A549 (cell line): ENCODE data around the gene PSAT1. TPM values are rescaled to one million over a fixed set of nuclear protein-coding genes. Genes with fewer than 3 reads are reported as not detected.
A peak's percentile ranks its signal among the peaks of the same experiment; 100 is the strongest.

ENCODE experiments used
- ATAC-seq, 2 experiments: fragments of 200-7000 bp in 1 of 2; fragments of >200 bp in 1 of 2; cut with Nextera tagmentation in 1 of 2; cut with Tn5 transposase in 1 of 2; 3 replicates each; pipeline versions ENCODE4 v1.8.0 to v1.9.1; 2018 to 2020; ENCODE audit warnings: mild to moderate bottlenecking in 1 of 2, moderate library complexity in 1 of 2
- CTCF ChIA-PET: fragments of 300-600 bp; sonication (Branson Sonifier 250); formaldehyde crosslinking; extraction: SDS; loops from one replicate; lab custom pipeline; 2021; ENCODE audit warnings: antibody characterized with exemption, inconsistent platforms; lab: Yijun Ruan, JAX
- POLR2A ChIA-PET: fragments of 350-600 bp; formaldehyde crosslinking; extraction: SDS; loops from one replicate; lab custom pipeline; 2021; ENCODE audit warnings: antibody characterized with exemption, inconsistent platforms; lab: Yijun Ruan, JAX
- DNase-seq, 2 experiments: peaks; one replicate each; pipeline versions ENCODE4 v3.0.0 to v3.0.0-alpha.2; 2011 to 2016; ENCODE audit warnings: low read depth in 1 of 2, low spot score in 1 of 2
- FAIRE-seq: peaks from 2 replicates; lab custom pipeline; 2011; peaks lifted over from hg19 to GRCh38; lab: Jason Lieb, UNC
- H3K27ac ChIP-seq, 2 experiments: fragments of >200 bp; sonication (Bioruptor Twin); formaldehyde crosslinking; 3 replicates each; pipeline ENCODE4 v1.5.1; 2016 to 2017
- H3K4me1 ChIP-seq: fragments of >200 bp; sonication (Bioruptor Twin); formaldehyde crosslinking; 3 replicates; pipeline ENCODE4 v1.6.1; 2016
- H3K4me2 ChIP-seq: fragments of >200 bp; sonication (Bioruptor Twin); formaldehyde crosslinking; 3 replicates; pipeline ENCODE4 v1.6.1; 2016
- H3K4me3 ChIP-seq: fragments of >200 bp; sonication (Bioruptor Twin); formaldehyde crosslinking; 3 replicates; pipeline ENCODE4 v1.5.1; 2016
- H3K9me3 ChIP-seq: fragments of >200 bp; sonication (Bioruptor Twin); formaldehyde crosslinking; 3 replicates; pipeline ENCODE4 v1.6.1; 2016
- CEBPB ChIP-seq, 2 experiments: fragments of >200 bp in 1 of 2; sonication (Bioruptor Twin) in 1 of 2; formaldehyde crosslinking in 1 of 2; IDR thresholded peaks; 2 replicates each; pipeline ENCODE4 v1.6.1; 2012 to 2016
- CHD2 ChIP-seq: fragments of 150-350 bp; IDR thresholded peaks from 2 replicates; pipeline ENCODE4 v1.6.1; 2014; ENCODE audit warnings: low read length; ENCODE audit not compliant: partially characterized antibody
- CHD4 ChIP-seq: fragments of 200-600 bp; sonication (generic); IDR thresholded peaks from 2 replicates; pipeline ENCODE4 v1.6.1; 2016; ENCODE audit warnings: antibody characterized with exemption, mild to moderate bottlenecking, borderline replicate concordance
- EP300 ChIP-seq, 2 experiments: fragments of >200 bp; sonication (Bioruptor Twin); formaldehyde crosslinking; IDR thresholded peaks; 2 replicates in 1 of 2; 3 replicates in 1 of 2; pipeline ENCODE4 v1.6.1; 2016 to 2017
- GATA3 ChIP-seq: IDR thresholded peaks from 2 replicates; pipeline ENCODE4 v1.6.1; 2012; ENCODE audit warnings: borderline replicate concordance
- HDAC2 ChIP-seq: fragments of 200-600 bp; sonication (generic); IDR thresholded peaks from 2 replicates; pipeline ENCODE4 v1.6.1; 2016
- HOXA7 ChIP-seq: fragments of 250-450 bp; sonication (Bioruptor Pico); IDR thresholded peaks from 2 replicates; pipeline ENCODE4 v1.5.0; 2020; ENCODE audit warnings: mild to moderate bottlenecking, moderate library complexity
- JUN ChIP-seq, 2 experiments: fragments of >200 bp; sonication (Bioruptor Twin); formaldehyde crosslinking; IDR thresholded peaks; 2 replicates in 1 of 2; 3 replicates in 1 of 2; pipeline ENCODE4 v1.6.1; 2016 to 2017
- KDM1A ChIP-seq: fragments of 200-600 bp; sonication (generic); IDR thresholded peaks from 2 replicates; pipeline ENCODE4 v1.6.1; 2016; ENCODE audit warnings: low read depth, mild to moderate bottlenecking
- RCOR1 ChIP-seq: fragments of 150-350 bp; IDR thresholded peaks from 2 replicates; pipeline ENCODE4 v1.6.1; 2014; ENCODE audit warnings: antibody characterized with exemption, low read length, low read depth
- ZFP36 ChIP-seq: fragments of 450-650 bp; IDR thresholded peaks from 2 replicates; pipeline ENCODE4 v1.6.1; 2014; ENCODE audit warnings: borderline replicate concordance; ENCODE audit not compliant: partially characterized antibody
- WGBS: methylation state at CpG from one replicate; pipeline ENCODE4 v1.1.6; 2017; ENCODE audit errors: missing lambda C conversion rate; 5-methylcytosine and 5-hydroxymethylcytosine counted together
- polyA plus RNA-seq, 4 experiments: library from polyadenylated mRNA; depleted of rRNA in 3 of 4; stranded (reverse); fragments of >200 nt; fragmentation: RNase III in 1 of 4; extraction: RNeasy Plus Mini Kit Qiagen cat#74134 plus additional on column Dnase treatment in 1 of 4; gene quantifications; 2 replicates in 3 of 4; 3 replicates in 1 of 4; pipeline ENCODE4 v1.2.3, GENCODE V29; 2011 to 2017
- TF ChIP-seq, protein P1 (sequence below): fragments of 250-450 bp; sonication (Bioruptor Pico); IDR thresholded peaks from 2 replicates; pipeline ENCODE4 v1.5.0; 2020; ENCODE audit warnings: low read depth, mild to moderate bottlenecking, moderate library complexity
- TF ChIP-seq, protein P2 (sequence below): IDR thresholded peaks from 2 replicates; pipeline ENCODE4 v1.6.1; 2012; ENCODE audit warnings: low read depth, borderline replicate concordance
- TF ChIP-seq, protein P3 (sequence below): fragments of 450-650 bp; IDR thresholded peaks from 2 replicates; pipeline ENCODE4 v1.6.1; 2014; ENCODE audit warnings: antibody characterized with exemption
- TF ChIP-seq, protein P4 (sequence below): IDR thresholded peaks from 2 replicates; pipeline ENCODE4 v1.6.1; 2012

The PSAT1 gene
- polyA plus RNA-seq, 2 of the 4 experiments (the other 2 are of a cell fraction) = 200 to 529 TPM

DNA sequence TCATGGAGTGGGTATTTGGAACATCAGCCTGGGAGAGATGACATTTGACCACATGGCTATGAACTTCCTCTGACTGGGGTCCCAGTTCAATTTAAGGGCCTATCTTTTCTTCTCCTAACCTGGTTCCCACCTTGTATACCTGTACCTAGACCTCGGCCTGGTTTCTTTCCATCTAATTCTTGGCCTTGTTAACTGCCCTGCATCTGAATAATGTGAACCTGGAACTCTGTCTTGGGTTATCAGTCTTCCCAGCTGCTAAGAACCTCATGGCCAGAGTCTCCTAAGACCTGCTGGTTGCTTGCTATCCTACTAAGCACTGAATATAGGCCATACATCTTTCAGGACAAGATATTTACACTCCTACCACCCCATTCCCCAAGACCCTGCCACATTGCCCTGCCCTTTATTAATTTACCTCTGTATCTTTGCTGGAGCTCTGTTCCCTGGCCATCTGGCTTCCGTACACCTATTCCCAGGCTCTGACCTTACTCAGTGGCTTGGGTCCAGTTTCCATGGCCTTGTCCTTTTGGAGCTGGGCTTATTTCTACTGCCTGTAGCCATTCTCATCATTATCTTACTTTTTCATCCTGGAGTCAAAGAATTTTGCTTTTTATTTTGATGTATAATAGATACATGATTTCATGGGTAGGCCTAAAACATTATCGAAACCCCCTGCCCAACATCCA is 6.6 kb downstream of the PSAT1 start:
- H3K9me3 ChIP-seq = no peaks in the 10 kb centered on the region
- no peak for ATAC-seq
- FAIRE-seq = no peak
- ChIA-PET POLR2A (no interaction called here), CTCF (interaction anchor here (0.6 to 1.5 kb wide), 3 partner anchors 12 to 731 kb away, joined by 3 to 5 read pairs (median 4); no protein-coding TSS in a partner anchor)
- DNase-seq = no peak
- H3K4me2 ChIP-seq = no peak overlapping the region
- TF ChIP-seq HDAC2 (no peak), RCOR1 (no peak), JUN (IDR thresholded peaks at IDR 0.05) (0 out of 5 replicates have a peak, but pooled peaks of 1 of the 2 experiments have one; percentile 30)
- TF ChIP-seq, protein P1, sequence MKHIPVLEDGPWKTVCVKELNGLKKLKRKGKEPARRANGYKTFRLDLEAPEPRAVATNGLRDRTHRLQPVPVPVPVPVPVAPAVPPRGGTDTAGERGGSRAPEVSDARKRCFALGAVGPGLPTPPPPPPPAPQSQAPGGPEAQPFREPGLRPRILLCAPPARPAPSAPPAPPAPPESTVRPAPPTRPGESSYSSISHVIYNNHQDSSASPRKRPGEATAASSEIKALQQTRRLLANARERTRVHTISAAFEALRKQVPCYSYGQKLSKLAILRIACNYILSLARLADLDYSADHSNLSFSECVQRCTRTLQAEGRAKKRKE (CRISPR knock-in tag) = no peak
- H3K4me1 ChIP-seq = peaks cover 38% of the 10 kb centered on the region
- H3K27ac ChIP-seq = no peak overlapping the region
- no peak overlapping the region for H3K4me3 ChIP-seq
- WGBS = 97% methylated on average over 3 of the region's 3 CpGs

DNA sequence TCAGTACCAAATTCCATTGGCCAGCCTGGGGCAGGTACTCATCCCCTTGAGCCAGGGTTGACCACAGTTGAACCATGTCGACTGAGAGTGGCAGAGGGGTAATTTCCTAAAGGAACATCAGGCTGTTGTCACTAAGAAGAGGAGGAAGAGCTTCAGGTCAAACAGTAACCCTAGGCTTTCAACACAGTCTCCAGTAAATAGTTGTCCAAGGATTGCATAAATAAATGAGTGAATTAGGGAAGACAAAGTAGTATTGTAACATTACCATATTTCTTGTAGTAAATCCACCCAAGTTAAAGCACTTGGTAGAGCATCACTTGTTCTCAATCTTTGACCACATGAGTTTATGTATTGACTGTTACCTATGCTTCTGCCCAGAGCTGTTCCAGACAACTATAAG is 7.4 kb downstream of the PSAT1 start:
- Histone ChIP-seq H3K9me3 (no peaks in the 10 kb centered on the region), H3K27ac (no peak overlapping the region), H3K4me1 (peaks cover 30% of the 10 kb centered on the region), H3K4me3 (no peak overlapping the region), H3K4me2 (no peak overlapping the region)
- POLR2A ChIA-PET = interaction anchor here (1.9 kb wide), 1 partner anchor 8 kb away, joined by 9 read pairs; no protein-coding TSS in a partner anchor
- CTCF ChIA-PET = interaction anchor here (0.6 to 1.5 kb wide), 2 partner anchors 11 to 817 kb away, joined by 3 to 5 read pairs; no protein-coding TSS in a partner anchor
- ATAC-seq = no peak
- 63% methylated on average over 1 of the region's 1 CpG for WGBS
- TF ChIP-seq, protein P2, sequence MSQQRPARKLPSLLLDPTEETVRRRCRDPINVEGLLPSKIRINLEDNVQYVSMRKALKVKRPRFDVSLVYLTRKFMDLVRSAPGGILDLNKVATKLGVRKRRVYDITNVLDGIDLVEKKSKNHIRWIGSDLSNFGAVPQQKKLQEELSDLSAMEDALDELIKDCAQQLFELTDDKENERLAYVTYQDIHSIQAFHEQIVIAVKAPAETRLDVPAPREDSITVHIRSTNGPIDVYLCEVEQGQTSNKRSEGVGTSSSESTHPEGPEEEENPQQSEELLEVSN = no peak
- FAIRE-seq = no peak
- no peak for DNase-seq

DNA sequence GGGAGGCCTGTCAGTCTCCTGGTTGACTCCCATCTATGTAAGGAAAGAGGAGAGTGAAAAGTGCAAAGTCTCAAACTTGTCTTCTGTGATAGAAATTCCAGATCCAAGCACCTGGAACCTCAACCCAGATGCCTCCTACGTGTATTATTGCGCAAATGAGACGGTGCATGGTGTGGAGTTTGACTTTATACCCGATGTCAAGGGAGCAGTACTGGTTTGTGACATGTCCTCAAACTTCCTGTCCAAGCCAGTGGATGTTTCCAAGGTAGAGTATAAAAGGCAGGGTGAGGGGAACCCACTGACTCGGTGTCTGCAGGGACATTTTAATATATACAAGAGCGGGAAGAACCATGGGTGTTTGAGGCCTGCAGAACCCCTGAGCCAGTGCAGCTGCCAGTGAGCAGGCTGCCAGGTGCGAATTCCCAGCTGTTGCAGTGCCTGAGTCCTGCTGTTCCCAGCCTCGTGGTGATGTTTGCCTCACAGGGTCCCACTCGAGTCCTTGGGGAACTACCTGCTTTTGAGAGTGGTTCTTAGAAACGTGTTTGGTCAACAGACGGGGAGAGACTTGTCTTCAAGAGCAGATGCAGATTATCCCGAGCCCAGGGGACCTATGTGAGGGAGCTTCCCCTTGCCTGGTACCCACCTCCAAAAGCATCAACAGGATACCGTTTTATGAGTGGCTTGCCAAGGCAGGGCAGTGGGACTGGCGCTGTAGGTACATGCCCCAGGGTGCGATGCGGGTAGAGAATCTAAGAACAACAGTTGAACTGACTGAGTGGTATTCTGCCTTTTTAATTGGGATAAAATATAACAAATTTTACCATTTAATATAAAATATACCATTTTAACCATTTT is 9.5 kb downstream of the PSAT1 start:
- Histone ChIP-seq H3K4me2 (no peak overlapping the region), H3K27ac (no peak overlapping the region), H3K4me3 (no peak overlapping the region), H3K4me1 (peaks cover 9% of the 10 kb centered on the region), H3K9me3 (no peaks in the 10 kb centered on the region)
- DNase-seq (no peak), ATAC-seq (no peak), FAIRE-seq (no peak)
- 89% methylated on average over 13 of the region's 16 CpGs for WGBS
- TF ChIP-seq EP300 (IDR thresholded peaks at IDR 0.05) (no peak), CHD2 (no peak), CEBPB (IDR thresholded peaks at IDR 0.05) (peak in 1 of 2 experiments; percentile 33; a peak in 1 of 4 replicates), GATA3 (no peak)
- ChIA-PET CTCF (no interaction called here), POLR2A (interaction anchor here (1.9 kb wide), 1 partner anchor 10 kb away, joined by 9 read pairs; no protein-coding TSS in a partner anchor)

DNA sequence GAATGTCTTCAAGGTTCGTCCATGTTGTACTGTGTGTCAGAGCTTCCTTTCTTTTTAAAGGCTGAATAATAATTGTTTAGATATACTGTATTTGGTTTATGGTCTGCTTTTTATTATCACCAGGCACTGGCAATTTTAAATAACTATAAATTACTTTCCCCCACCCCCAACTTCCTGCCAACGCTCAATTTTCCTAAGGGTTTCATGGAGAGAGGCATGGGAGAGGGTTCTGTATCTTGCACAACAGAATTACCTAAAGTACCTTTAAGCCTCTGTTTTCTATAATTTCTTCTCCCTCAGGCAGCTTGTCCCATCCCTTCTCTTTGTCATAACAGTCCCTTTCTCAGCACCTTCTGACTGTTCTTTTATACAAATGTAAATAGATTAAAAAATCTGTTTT is 10.4 kb downstream of the PSAT1 start:
- DNase-seq (no peak), ATAC-seq (no peak), FAIRE-seq (no peak)
- no peak for TF ChIP-seq CHD4
- TF ChIP-seq, protein P3, sequence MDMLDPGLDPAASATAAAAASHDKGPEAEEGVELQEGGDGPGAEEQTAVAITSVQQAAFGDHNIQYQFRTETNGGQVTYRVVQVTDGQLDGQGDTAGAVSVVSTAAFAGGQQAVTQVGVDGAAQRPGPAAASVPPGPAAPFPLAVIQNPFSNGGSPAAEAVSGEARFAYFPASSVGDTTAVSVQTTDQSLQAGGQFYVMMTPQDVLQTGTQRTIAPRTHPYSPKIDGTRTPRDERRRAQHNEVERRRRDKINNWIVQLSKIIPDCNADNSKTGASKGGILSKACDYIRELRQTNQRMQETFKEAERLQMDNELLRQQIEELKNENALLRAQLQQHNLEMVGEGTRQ = no peak
- TF ChIP-seq HOXA7 (CRISPR knock-in tag) = no peak
- TF ChIP-seq, protein P4, sequence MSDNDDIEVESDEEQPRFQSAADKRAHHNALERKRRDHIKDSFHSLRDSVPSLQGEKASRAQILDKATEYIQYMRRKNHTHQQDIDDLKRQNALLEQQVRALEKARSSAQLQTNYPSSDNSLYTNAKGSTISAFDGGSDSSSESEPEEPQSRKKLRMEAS = no peak
- TF ChIP-seq KDM1A = no peak
- no peak for TF ChIP-seq ZFP36
- 89% methylated on average over 2 of the region's 2 CpGs for WGBS
- Histone ChIP-seq H3K9me3 (no peaks in the 10 kb centered on the region), H3K4me1 (peaks cover 11% of the 10 kb centered on the region; the same call in 1 of the 3 replicates), H3K4me3 (no peak overlapping the region), H3K4me2 (no peak overlapping the region), H3K27ac (no peak overlapping the region)
- POLR2A ChIA-PET = no interaction called here
- CTCF ChIA-PET = no interaction called here
